ENCODE measurements around the gene RNF187.

- no peak for TF ChIP-seq CTCF (IDR thresholded peaks at IDR 0.05)
- no peak for TF ChIP-seq POLR2A (IDR thresholded peaks at IDR 0.05)
These were observed 11.4 kb upstream of the RNF187 start for GRCh38 chr1:228475812-228476211.

All from stomach (tissue), 4 donors.